GM18907 (cell line): Measurements from ENCODE around the gene GSKIP.
A peak's percentile ranks its signal among the peaks of the same experiment; 100 is the strongest.

Experiments
- ATAC-seq: cut with Tn5 transposase; IDR thresholded peaks from one replicate; pipeline ENCODE4 v1.9.1; 2021; ENCODE audit warnings: mild to moderate bottlenecking, moderate library complexity; ENCODE audit not compliant: unreplicated experiment

Gene GSKIP

DNA sequence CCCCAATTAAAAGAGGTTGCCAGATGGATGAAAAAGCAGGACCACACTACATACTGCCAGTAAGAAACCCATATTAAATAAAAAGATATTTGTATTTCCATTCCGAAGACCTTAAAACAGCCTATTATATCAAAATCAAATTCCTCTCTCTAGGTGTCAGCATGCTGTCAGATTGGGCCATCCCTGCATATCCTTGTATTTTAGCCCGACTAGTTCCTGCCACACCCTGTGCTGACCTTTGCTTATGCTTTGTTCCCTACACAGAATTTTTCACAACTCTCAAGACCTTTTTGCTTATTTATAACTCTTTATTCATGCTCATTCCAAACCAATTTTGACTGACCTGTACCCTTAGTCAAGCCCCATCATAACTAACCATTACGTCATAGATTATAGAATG is 12.8 kb downstream of the GSKIP start:
- no peak for ATAC-seq

DNA sequence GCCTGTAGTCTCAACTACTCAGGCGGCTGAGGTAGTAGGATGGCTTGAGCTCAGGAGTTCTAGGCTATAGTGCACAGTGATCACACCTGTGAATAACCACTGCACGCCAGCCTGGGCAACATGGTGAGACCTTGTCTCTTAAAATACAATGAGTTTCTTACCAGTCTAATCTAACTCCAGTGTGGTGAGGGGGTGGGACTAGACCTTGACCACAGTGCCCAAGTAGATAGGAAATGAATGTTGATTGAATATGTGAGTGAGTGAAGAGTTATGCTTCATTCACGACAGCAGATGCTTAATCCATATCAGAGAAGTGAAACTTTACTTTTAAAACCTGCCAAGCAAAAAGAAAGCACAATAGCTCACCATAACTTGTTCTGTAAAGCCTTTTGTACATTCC is 17.4 kb downstream of the GSKIP start:
- ATAC-seq, result peak; percentile 94

DNA sequence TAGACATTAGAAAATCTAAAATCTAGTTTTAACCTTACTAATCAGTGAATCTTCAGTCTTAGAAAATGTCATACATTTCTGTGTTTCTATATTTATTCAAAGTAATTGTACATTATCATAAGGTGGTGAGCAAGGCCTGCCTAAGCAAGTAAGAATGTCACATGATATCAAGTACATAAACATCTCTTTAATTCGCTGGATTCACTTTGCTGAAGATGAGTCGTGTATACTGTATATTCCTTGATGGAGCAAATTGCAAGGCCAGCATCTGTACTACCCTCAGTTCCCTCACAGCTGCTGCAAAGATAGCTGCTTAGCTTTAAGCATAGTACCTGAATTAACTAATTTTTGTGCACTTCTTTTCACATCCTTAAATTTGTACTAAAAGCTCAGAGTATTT is 20.1 kb downstream of the GSKIP start:
- ATAC-seq, result no peak

DNA sequence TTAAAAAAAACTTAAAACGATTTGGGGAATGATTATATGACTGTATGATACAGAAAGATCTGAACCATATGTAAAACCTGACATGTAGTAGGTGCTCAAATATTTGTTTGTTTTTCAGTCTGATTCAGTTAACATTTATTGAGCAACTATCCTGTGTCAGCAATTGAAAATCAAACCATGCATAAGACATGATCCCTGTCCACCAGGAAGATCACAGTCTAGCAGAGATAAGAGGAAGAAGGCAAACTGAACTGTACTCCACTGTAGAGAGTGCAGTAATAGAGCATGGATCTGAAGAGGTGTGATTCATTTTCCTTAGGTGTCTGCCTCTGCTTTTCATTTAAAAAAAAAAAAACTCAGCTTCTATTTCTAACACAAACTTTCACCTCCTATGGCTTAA is 20.7 kb downstream of the GSKIP start:
- no peak for ATAC-seq

DNA sequence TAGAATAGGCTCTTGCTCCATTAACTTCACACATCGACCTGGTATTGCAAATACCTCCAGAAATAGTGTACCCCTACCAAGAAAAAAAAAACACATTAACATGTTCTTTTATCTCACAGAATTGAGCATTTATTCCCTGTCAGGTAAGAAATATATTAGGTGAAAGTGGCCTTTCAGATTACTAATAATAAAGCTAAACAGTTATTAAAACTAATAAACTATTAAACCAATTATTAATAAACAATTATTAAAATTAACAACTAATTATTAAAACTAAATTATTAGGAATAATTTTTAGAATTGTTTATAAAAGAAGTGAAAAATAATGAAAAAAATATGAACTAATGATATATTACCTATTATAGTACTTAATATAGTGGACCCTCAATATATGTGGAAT is 21.4 kb downstream of the GSKIP start:
- no peak for ATAC-seq

DNA sequence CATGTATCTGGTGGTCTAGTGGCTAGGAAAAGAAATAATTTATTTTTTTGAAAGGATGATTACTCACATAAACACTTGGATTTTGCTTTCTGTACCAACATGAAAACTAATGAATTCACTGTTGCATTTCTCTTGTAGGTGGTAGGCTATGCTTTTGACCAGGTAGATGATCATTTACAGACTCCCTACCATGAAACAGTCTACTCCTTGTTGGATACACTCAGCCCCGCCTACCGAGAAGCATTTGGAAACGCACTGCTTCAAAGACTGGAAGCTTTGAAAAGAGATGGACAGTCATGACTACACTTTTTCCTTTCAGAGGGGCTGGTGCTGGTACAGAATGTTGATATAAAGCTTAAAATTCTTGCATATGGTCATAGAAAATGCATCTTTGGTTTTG is 22.1 kb downstream of the GSKIP start:
- ATAC-seq, result no peak

DNA sequence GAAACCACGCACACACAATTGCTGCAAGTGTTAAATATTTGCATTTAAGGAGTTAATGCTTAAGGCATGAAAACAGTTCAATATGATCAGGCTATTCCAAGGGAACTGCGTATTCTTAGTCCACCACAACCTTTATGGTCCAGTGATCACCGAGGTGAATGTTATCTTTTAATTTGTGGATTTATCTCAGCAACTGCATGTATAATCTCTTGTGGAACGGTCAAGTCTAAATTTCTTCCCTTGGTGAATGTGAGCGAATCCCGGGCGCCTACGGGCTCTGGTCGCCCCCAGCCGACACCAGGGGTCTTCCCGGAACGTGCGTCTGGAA is 27.6 kb downstream of the GSKIP start:
- ATAC-seq, result no peak

DNA sequence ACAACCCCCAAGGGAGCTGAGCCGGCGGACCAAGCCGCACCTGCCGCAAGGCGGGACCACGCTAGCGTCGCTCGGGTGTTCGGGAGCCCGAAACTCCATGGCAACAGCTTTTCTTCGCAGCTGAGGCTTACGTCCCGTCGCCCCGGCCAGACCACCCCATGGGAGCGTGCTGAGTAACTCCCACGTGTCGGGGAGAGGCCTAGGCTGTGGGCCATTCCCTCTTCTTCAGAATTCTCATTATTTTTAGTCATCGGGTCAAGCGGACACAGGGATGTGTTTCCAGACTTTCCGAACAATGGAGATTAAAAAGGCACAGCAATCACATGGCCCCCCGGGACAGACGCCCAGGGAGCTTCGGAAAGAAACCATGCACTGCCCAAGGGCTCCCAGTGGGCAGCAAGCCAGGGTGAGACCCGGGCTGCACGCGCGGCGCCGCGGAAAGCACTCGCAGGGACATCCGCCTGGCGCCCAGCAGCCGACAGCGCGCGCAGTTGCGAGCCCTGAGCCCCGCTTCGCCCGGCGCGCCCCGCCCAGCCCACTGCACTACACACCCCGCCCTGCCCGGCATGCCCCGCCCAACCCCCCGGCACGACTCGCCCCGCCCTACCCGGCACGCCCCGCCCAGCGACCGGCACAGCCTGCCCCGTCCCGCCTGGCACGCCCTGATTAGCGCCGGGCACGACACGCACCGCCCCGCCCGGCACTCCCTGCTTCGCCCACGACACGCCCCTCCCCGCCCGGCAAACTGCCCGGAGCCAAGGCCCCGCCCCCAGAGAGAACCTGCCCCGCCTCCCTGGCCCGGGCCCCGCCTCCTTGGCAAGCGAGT is 28.2 kb downstream of the GSKIP start:
- ATAC-seq, result peak; percentile 90

DNA sequence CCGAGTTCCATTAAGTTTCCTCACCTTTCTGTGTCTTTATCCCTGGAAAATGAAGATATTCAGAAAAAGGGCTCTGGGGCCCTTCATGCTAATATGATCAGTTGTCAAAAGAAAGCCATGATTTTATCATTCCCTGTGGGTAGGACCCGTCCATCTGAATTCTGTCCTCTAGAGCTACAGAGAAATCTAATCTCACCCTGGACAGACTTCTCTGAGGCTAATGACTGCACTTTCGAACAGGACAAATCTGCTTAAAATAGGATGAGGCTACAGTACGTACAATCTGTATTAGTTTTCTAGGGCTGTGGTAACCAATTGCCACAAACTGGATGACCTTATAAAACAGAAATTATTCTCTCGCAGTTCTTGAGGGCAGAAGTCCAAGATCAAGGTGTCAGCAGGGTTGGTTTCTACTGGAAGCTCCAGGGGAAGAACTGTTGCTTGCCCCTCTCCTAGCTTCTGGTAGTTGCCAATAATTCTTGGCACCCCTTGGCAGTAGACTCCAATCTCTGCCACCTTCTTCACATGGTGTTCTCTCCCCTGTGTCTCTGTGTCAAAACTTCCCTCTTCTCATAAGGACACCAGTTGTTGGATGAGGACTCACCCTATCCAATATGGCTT is 29.9 kb downstream of the GSKIP start:
- ATAC-seq, result no peak

DNA sequence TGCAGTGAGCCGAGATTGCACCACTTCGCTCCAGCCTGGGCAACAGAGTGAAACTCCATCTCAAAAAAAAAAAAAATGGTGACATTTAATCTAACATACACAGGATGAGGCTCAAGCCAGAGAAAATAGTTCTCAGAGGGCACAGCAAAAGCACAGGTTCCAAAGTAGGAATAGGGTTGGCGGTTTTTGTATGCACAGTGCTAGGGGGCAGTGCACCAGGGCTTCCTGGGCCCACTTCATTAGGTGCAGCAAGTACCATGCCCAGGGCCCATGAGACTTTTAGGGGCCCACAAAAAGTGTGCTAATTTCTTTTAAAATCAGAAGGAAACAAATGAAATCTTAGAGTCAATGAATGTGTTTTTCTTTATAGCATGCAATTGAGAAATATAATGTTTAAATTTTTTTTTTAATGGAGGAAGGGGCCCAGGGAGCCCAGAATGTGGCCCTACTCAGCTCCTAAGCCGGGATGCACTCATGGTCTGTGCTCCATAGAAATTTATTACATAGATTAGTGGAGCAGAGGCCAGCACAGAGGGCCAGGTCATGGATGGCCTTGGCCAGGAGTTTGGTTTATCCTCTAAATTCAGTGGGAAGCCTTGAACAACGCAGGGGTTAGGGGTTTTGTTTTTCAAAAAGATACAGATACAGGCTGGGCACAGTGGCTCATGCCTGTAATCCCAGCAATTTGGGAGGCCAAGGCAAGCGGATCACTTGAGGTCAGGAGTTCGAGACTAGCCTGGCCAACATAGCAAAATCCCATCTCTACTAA is 30.9 kb downstream of the GSKIP start:
- no peak for ATAC-seq

DNA sequence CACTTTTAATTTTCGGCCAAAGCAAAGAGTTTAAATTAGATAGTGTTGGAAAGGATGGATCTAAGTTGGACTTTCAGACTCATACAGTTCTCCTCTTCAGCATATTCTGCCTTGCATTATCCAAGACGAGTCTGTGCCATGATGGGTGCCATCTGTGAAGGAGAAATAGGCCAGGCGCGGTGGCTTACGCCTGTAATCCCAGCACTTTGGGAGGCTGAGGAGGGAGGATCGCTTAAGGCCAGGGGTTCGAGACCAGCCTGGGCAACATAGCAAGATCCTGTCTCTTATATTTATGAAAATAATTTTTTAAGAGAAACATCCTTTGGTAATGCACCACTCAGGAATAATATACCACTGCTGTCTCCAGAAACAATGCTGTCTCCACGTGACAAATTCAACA is 35.1 kb downstream of the GSKIP start:
- no peak for ATAC-seq

DNA sequence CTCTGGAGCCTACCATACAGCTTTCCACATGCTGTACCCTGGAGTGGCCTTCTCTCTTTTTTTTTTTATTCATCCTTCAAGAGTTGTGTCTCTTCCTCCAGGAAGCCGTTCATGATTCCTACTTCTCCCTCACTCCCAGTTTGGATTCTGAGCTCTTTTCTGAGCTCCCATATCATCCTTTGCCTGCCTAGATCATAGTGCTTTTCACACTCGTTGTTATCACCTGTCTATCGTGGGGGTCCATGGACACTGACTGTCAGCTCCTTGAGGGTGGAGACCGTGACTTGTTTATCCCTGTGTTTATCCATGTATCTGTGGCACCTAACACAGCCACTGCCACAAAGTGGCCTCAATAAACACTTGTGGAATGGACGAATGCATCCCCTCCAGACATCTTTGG is 35.6 kb downstream of the GSKIP start:
- ATAC-seq, result no peak

DNA sequence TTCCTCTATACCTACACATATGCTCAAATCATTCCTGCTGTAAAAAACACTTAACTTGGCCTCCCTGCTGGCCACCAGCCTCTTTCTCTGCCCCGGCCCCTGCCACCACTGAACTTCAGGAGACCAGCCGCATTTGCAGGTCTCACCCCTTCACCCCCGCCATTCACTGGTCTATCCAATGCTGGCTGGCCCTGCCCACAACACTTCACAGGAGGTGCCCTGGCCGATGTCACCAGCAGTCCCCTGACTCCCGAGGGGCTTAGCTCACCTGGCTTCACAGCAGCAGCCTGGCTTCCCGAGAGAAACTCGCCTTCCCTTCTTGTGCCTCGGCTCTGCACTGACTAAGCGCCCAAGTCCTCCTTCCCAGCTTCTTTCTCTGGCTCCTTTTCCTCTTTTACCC is 36.1 kb downstream of the GSKIP start:
- no peak for ATAC-seq

DNA sequence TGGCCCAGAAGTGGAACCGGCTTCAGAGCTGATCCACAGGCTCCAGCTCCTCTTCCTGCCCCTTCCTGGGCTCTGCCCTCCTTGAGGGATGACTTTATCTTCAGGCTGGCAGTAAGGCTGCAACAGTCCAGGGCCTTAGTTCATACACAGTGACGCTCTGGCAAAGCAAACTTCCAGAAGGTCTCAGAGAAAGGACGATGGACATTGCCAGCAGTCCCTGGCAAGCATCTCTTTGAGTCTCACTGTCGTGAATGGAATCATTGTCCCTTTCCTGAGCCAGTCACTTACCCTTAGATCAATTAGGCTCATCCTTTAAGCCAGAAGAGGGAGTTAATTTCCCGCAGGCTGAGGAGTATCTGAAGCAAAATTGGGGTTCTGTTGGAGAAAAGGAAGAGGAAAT is 37.2 kb downstream of the GSKIP start:
- ATAC-seq, result no peak

DNA sequence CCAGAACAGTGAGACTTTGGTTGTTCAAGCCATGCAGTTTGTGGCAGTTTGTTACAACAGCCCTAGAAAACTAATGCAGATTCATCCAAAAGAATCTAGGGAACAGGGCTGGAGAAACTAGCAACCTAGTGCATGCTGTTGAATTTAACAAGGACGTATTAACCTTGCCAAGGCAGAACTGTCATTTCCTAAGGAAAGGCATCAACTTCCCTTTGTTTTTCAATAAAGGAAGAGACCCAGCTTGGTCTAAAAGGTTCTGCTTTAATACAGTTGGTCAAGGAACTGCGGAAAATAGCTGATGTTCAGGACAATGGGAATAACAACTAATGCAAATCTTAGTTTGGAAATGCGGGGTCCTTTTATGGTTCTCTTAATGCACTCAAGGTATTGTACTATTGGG is 40.1 kb downstream of the GSKIP start:
- ATAC-seq, result no peak

DNA sequence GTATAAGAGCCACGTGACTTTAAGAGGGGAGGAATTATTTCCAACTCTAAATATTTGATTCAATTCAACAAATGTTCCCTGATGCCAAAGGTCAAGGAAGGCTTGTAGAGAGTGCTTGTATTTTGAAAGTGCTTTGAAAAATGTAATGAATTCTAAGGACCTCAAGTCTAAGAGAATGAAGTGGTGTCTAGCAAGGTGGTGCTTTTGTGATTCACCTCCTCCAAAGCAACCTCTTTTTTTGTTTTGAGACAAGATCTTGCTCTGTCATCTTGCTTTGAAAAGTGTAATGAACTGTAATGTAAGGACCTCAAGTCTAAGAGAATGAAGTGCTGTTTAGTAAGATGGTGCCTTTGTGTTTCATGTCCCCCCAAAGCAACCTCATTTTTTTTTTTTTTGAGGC is 42.4 kb downstream of the GSKIP start:
- no peak for ATAC-seq

DNA sequence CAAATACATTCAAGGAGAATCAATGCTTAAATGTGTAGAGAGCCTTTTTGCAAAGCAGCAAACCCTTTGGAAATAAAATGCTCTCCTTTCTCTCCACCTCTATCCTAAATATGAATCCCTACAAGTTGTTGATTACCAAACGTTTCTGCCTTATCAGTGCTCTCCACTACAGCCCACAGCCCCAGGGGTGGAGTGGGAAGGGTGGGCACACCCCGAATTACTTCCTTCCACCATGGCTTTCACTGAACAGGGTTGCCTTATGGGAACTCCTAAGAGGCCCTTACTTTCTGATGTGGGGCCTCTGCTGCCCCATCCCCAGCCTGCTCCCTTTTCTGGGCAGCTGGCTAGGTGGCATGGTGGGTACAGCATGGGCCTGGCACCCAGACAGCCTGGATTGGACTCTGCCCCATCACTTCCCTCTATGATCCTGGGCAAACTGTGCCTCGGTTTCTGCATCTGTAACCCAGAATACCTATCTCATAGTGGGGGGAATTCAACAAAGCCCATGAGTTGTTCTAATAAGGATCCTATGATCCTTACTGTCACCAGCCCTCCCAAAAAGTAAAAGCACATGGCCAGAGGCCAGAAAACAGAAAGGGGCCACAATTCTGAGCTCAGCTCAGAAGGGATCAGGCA is 44.7 kb downstream of the GSKIP start:
- ATAC-seq, result no peak

DNA sequence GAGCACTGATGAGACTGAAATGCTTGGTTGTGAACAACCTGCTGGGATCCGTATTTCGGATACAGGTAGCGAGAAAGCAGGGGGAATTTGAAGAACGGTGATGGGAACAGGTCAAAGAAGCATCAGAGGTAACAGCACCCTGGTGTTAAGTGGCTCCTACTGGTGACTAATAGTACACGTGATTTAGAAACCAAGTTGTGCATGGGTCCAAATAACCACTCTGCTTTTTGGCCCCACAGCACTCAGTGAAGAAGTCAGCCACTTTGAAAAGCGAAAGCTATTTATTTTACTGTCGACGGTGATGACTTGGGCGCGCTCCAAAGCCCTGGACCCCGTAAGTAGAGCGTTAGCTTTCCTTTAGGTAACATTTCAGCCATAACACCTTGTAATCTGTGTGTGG is 45.3 kb downstream of the GSKIP start:
- no peak for ATAC-seq

DNA sequence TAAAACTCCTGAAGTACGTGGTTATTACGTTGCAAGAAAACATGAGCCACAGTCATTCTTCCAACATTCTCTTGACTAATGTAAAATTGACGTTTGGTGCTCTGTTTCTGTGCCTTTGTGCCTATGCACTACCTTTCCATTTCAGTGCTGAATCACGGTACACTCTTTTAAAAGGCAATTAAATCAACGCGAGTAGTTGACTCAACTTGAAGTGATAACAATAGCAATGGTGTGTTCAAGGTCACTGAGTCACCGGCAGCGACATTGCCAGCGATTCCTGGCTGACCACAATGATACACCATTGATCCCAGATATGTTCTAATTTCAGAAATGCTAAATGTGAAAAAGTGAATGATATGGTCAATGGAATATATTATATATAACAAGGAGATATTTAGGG is 46.4 kb downstream of the GSKIP start:
- no peak for ATAC-seq

DNA sequence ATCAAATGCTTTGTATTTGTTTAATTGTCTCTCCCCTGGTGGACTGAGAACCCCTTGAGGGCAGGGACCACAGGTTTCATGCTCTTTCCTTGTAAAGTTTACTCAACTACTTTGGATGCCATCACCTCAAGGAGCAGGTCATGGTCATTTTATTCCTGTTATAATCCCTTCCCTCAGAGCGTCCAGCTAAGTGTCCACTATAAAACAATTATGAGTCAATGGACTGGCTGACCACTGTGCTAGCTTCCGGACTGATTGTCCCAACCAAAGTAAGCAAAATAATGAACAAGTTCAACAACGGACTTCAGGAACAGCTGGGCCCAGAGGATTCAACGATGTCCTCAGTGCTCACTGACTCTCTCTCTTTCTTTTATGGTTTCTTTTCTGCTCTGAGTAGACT is 46.8 kb downstream of the GSKIP start:
- no peak for ATAC-seq

DNA sequence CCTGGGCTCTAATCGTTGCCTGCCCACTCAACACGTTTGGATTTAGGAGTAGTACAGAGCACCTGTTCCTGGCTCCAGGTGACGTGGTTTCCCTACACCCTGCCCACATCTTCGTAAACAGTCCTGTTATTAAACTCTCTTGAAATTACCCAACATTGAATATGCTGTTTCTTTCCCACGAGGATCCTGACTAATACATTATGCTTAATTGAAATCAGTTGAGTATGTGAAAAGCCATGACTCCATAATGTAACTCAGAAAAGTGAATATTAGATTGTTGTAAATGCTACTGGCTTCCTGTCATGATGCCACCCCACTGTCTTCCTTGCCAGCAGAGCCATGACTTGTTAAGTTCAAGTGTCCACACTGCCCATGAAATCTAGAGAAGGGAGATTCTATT is 50.2 kb downstream of the GSKIP start:
- no peak for ATAC-seq

DNA sequence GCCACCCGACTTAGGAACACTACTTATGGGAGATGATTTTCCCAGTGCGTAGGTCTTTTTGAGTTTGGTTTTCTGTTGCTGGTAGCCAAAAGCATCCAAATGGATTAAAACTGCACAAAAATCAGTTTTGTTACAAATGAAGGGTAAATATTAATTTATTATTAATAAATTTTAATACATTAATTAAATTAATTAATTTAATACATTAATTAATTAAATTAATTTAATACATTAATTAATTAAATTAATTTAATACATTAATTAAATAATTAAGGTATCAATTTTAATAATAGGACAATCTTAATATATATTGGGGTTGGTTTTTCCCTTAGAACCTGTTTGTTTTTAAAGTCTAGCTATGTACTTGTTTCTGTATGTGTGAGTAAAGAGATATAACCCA is 52.2 kb downstream of the GSKIP start:
- ATAC-seq, result no peak
